Mammary epithelial cell (primary cell): ENCODE measurements around the gene ATP5F1D.

ENCODE experiments used
- CTCF ChIP-seq, 2 donors: IDR thresholded peaks in 1 of 2; conservative IDR thresholded peaks in 1 of 2; 2 replicates each; pipeline ENCODE4 v1.5.1; 2011 to 2012; ENCODE audit warnings: inconsistent platforms in 2 of 2, low read length in 2 of 2, mild to moderate bottlenecking in 2 of 2, control low read depth in 1 of 2, low read depth in 1 of 2; ENCODE audit not compliant: insufficient read depth in 1 of 2; ENCODE audit errors: extremely low read depth in 1 of 2
- EZH2 ChIP-seq: IDR thresholded peaks from 2 replicates; pipeline ENCODE4 v1.6.1; 2012; ENCODE audit warnings: low read length, inconsistent platforms, borderline replicate concordance

- TF ChIP-seq CTCF (conservative IDR thresholded peaks at IDR 0.05 in 1 of 2, IDR thresholded peaks at IDR 0.05 in 1 of 2; ENCODE audit: extremely low read depth in 1 of 2, insufficient read depth in 1 of 2, low read depth in 1 of 2, low read length in 2 of 2) (peak; percentile 78 to 97), EZH2 (no peak)
Measured at GRCh38 chr19:1243768-1244692, 2.5 kb downstream of the ATP5F1D start.
